IMR-90 (cell line): Measurements from ENCODE around the gene DAPK1. TPM values are rescaled to one million over a fixed set of nuclear protein-coding genes. Genes with fewer than 3 reads are reported as not detected.

Experiments used
- ATAC-seq: fragments of 200-7000 bp; cut with Tn5 transposase; 2 replicates; pipeline ENCODE4 v1.9.1; 2020; ENCODE audit warnings: low read depth, mild to moderate bottlenecking, moderate library complexity
- BruUV-seq: library from RNA; stranded (reverse); fragments of 400-500 nt; replicated peaks from 2 replicates; lab custom pipeline; 2021; lab: Mats Ljungman, UMichigan
- CTCF ChIA-PET: fragments of 300-600 bp; formaldehyde crosslinking; extraction: SDS; loops from one replicate; lab custom pipeline; 2021; ENCODE audit warnings: antibody characterized with exemption; lab: Yijun Ruan, JAX
- POLR2A ChIA-PET: fragments of 300-600 bp; sonication (Branson Sonifier 250); formaldehyde crosslinking; loops from one replicate; lab custom pipeline; 2022; ENCODE audit warnings: antibody characterized with exemption; ENCODE audit not compliant: unreplicated experiment; lab: Charles Lee
- DNase-seq: peaks from one replicate; pipeline ENCODE4 v3.0.0; 2013
- H2AFZ ChIP-seq: replicated peaks from 2 replicates; pipeline ENCODE3; 2013; ENCODE audit warnings: low read length, mild to moderate bottlenecking; ENCODE audit not compliant: poor library complexity
- H2AK5ac ChIP-seq: 2 replicates; pipeline ENCODE4 v1.6.1; 2013; ENCODE audit warnings: low read depth, low read length, inconsistent platforms
- H2AK9ac ChIP-seq: replicated peaks from 2 replicates; pipeline ENCODE3; 2013; ENCODE audit warnings: mild to moderate bottlenecking, low read depth, low read length, moderate library complexity; ENCODE audit not compliant: poor library complexity
- H2BK120ac ChIP-seq: 2 replicates; pipeline ENCODE4 v1.6.1; 2013; ENCODE audit warnings: low read depth, low read length, inconsistent platforms
- H2BK15ac ChIP-seq: 3 replicates; pipeline ENCODE4 v1.6.1; 2013; ENCODE audit warnings: low read depth, low read length, inconsistent platforms
- H2BK20ac ChIP-seq: 2 replicates; pipeline ENCODE4 v1.6.1; 2013; ENCODE audit warnings: low read depth, mild to moderate bottlenecking, inconsistent platforms, low read length, moderate library complexity
- H2BK5ac ChIP-seq: 2 replicates; pipeline ENCODE4 v1.6.1; 2013; ENCODE audit warnings: mild to moderate bottlenecking, low read depth, low read length, inconsistent platforms; ENCODE audit not compliant: poor library complexity, severe bottlenecking
- H3K14ac ChIP-seq: replicated peaks from 2 replicates; pipeline ENCODE4 v1.6.1; 2013; ENCODE audit warnings: low read depth, low read length, inconsistent platforms
- H3K18ac ChIP-seq: 2 replicates; pipeline ENCODE4 v1.6.1; 2013; ENCODE audit warnings: low read depth, low read length, control low read depth
- H3K23ac ChIP-seq: 2 replicates; pipeline ENCODE4 v1.6.1; 2013; ENCODE audit warnings: low read depth, low read length, inconsistent platforms
- H3K27ac ChIP-seq: 2 replicates; pipeline ENCODE4 v1.5.1; 2013; ENCODE audit warnings: mild to moderate bottlenecking, control low read depth, low read length; ENCODE audit not compliant: insufficient read depth
- H3K27me3 ChIP-seq: 2 replicates; pipeline ENCODE4 v1.6.1; 2013; ENCODE audit warnings: low read length; ENCODE audit not compliant: control insufficient read depth, insufficient read depth
- H3K36me3 ChIP-seq: 2 replicates; pipeline ENCODE4 v1.6.1; 2013; ENCODE audit warnings: low read length, mixed read lengths; ENCODE audit not compliant: control insufficient read depth, insufficient read depth
- H3K4ac ChIP-seq: 2 replicates; pipeline ENCODE4 v1.6.1; 2013; ENCODE audit warnings: low read depth, low read length, inconsistent platforms
- H3K4me1 ChIP-seq: 2 replicates; pipeline ENCODE4 v1.6.1; 2013; ENCODE audit warnings: low read length, mixed read lengths; ENCODE audit not compliant: control insufficient read depth, insufficient read depth
- H3K4me2 ChIP-seq: 2 replicates; pipeline ENCODE4 v1.6.1; 2013; ENCODE audit warnings: low read depth, mild to moderate bottlenecking, control low read depth, low read length, moderate library complexity
- H3K4me3 ChIP-seq: 2 replicates; pipeline ENCODE4 v1.5.1; 2013; ENCODE audit warnings: low read depth, mild to moderate bottlenecking, control low read depth, low read length, moderate library complexity; ENCODE audit not compliant: insufficient read depth
- H3K56ac ChIP-seq: 2 replicates; pipeline ENCODE4 v1.6.1; 2013; ENCODE audit warnings: low read length, inconsistent platforms; ENCODE audit not compliant: insufficient read depth; ENCODE audit errors: extremely low read depth
- H3K79me1 ChIP-seq, 2 experiments: 2 replicates each; pipeline ENCODE4 v1.6.1; 2013; ENCODE audit warnings: low read length in 2 of 2, inconsistent platforms in 1 of 2, low read depth in 1 of 2
- H3K9ac ChIP-seq: 2 replicates; pipeline ENCODE4 v1.6.1; 2013; ENCODE audit warnings: low read depth, low read length, control low read depth
- H3K9me1 ChIP-seq: 2 replicates; pipeline ENCODE4 v1.6.1; 2013; ENCODE audit warnings: low read length, inconsistent platforms; ENCODE audit not compliant: insufficient read depth
- H3K9me3 ChIP-seq: 2 replicates; pipeline ENCODE4 v1.6.1; 2013; ENCODE audit warnings: low read length; ENCODE audit not compliant: control insufficient read depth, insufficient read depth
- H4K20me1 ChIP-seq: 2 replicates; pipeline ENCODE4 v1.6.1; 2013; ENCODE audit warnings: low read length, inconsistent platforms; ENCODE audit not compliant: insufficient read depth
- H4K5ac ChIP-seq: 2 replicates; pipeline ENCODE4 v1.6.1; 2013; ENCODE audit warnings: mild to moderate bottlenecking, low read depth, low read length, control low read depth
- H4K8ac ChIP-seq, 2 experiments: 2 replicates each; pipeline ENCODE4 v1.6.1; 2013; ENCODE audit warnings: low read depth in 2 of 2, low read length in 2 of 2, control low read depth in 1 of 2, inconsistent platforms in 1 of 2
- H4K91ac ChIP-seq: 2 replicates; pipeline ENCODE4 v1.6.1; 2013; ENCODE audit warnings: low read depth, low read length, inconsistent platforms; ENCODE audit not compliant: insufficient read depth
- BHLHE40 ChIP-seq: fragments of 150-350 bp; IDR thresholded peaks from 2 replicates; pipeline ENCODE4 v1.6.1; 2016; ENCODE audit warnings: mild to moderate bottlenecking, low read depth, low read length
- CEBPB ChIP-seq: IDR thresholded peaks from 2 replicates; pipeline ENCODE4 v1.6.1; 2012; ENCODE audit warnings: low read depth, low read length, improper control_type of control experiment
- CHD1 ChIP-seq: IDR thresholded peaks from 2 replicates; pipeline ENCODE4 v1.6.1; 2012; ENCODE audit warnings: low read depth, low read length, improper control_type of control experiment
- FOS ChIP-seq: fragments of 150-350 bp; IDR thresholded peaks from 2 replicates; pipeline ENCODE4 v1.6.1; 2016; ENCODE audit warnings: low read depth, low read length
- MAFK ChIP-seq: IDR thresholded peaks from 2 replicates; pipeline ENCODE4 v1.6.1; 2012; ENCODE audit warnings: low read depth, low read length, improper control_type of control experiment
- MAZ ChIP-seq: IDR thresholded peaks from 2 replicates; pipeline ENCODE4 v1.6.1; 2012; ENCODE audit warnings: low read depth, mild to moderate bottlenecking, low read length, improper control_type of control experiment, moderate library complexity, borderline replicate concordance
- MXI1 ChIP-seq: IDR thresholded peaks from 2 replicates; pipeline ENCODE4 v1.6.1; 2012; ENCODE audit warnings: low read depth, mild to moderate bottlenecking, low read length, moderate library complexity, borderline replicate concordance
- NFE2L2 ChIP-seq: fragments of 150-350 bp; IDR thresholded peaks from 2 replicates; pipeline ENCODE4 v1.6.1; 2016; ENCODE audit warnings: low read depth, mild to moderate bottlenecking, low read length
- POLR2A ChIP-seq: IDR thresholded peaks from 2 replicates; pipeline ENCODE4 v1.6.1; 2012; ENCODE audit warnings: mild to moderate bottlenecking, low read depth, low read length
- RAD21 ChIP-seq: IDR thresholded peaks from 2 replicates; pipeline ENCODE4 v1.6.1; 2012; ENCODE audit warnings: low read length, improper control_type of control experiment
- RCOR1 ChIP-seq: IDR thresholded peaks from 2 replicates; pipeline ENCODE4 v1.6.1; 2012; ENCODE audit warnings: mild to moderate bottlenecking, low read length, improper control_type of control experiment; ENCODE audit not compliant: insufficient replicate concordance
- RFX5 ChIP-seq: IDR thresholded peaks from 2 replicates; pipeline ENCODE4 v1.8.0; 2012; ENCODE audit warnings: low read depth, mild to moderate bottlenecking, low read length, moderate library complexity
- SMC3 ChIP-seq: fragments of 150-350 bp; IDR thresholded peaks from 2 replicates; pipeline ENCODE4 v1.6.1; 2016; ENCODE audit warnings: low read depth, mild to moderate bottlenecking, antibody characterized with exemption, low read length, moderate library complexity
- dilution Hi-C: fragments of 300-500 bp; cut with HindIII; formaldehyde crosslinking; loops from one replicate; pipeline ENCODE4 v1.14.3; 2018; ENCODE audit warnings: low sequenced_read_pairs; ENCODE audit not compliant: unreplicated experiment
- in situ Hi-C: fragments of 300-500 bp; cut with MboI; formaldehyde crosslinking; loops from 3 replicates; pipeline ENCODE4 v1.14.3; 2019; ENCODE audit warnings: low sequenced_read_pairs, inconsistent platforms, mixed read lengths
- intact Hi-C: fragments of 100-400 bp; cut with micrococcal nuclease; formaldehyde crosslinking; loops from 2 replicates; pipeline ENCODE4 v1.10.0; 2022
- polyA plus RNA-seq, 3 experiments: library from polyadenylated mRNA; depleted of rRNA; stranded (reverse); fragments of >200 nt; gene quantifications; 2 replicates each; pipeline ENCODE4 v1.2.3, GENCODE V29; 2012; ENCODE audit warnings: low replicate concordance in 1 of 3
- total RNA-seq: library from RNA; depleted of rRNA; stranded (reverse); fragments of >200 nt; gene quantifications from 2 replicates; pipeline ENCODE4 v1.2.3, GENCODE V29; 2012
- TF ChIP-seq, protein P1 (sequence below): conservative IDR thresholded peaks from 2 replicates; pipeline ENCODE4 v1.5.1; 2012; ENCODE audit warnings: mild to moderate bottlenecking, low read depth, low read length, improper control_type of control experiment
- TF ChIP-seq, protein P2 (sequence below): fragments of 150-350 bp; IDR thresholded peaks from 2 replicates; pipeline ENCODE4 v1.6.1; 2016; ENCODE audit warnings: low read depth, mild to moderate bottlenecking, low read length, moderate library complexity, borderline replicate concordance
- TF ChIP-seq, protein P3 (sequence below): fragments of 150-350 bp; IDR thresholded peaks from 2 replicates; pipeline ENCODE4 v1.6.1; 2017; ENCODE audit warnings: mild to moderate bottlenecking, antibody characterized with exemption, low read length, low read depth

DAPK1 gene
- total and polyA plus RNA-seq, 2 of the 4 experiments (the other 2 are of a cell fraction): under 0.01 to 0.03 TPM

DNA sequence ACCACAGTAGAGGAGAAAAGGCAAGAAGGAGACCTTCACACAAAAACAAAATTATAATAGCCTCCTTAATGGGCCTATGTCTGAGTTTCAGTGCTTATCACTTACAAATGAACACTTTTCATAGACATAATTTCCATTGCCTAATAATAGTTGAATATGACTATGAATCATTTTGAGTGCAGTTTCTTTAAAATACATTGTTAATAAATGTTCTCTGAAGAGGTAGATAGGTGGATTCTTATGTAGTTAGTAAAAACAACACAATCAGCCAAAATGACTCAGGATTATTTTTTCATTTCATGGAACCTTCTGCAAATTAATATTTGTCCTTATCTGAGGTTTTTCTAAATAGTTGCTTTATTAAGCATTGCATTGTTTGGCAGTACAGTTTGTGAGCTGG, 45.6 kb downstream of the DAPK1 start:
- H2BK120ac ChIP-seq: no peak overlapping the region
- H3K18ac ChIP-seq: no peak overlapping the region
- intact Hi-C loops (no loop called here), in situ Hi-C loops (no loop called here), dilution Hi-C loops (no loop called here)
- H4K8ac ChIP-seq: no peak overlapping the region
- H3K4me2 ChIP-seq: no peak overlapping the region
- no peaks in the 10 kb centered on the region; the same call in 1 of the 2 replicates for H3K27me3 ChIP-seq
- no peak overlapping the region for H3K56ac ChIP-seq
- H3K14ac ChIP-seq: no peak overlapping the region
- H4K91ac ChIP-seq: no peak overlapping the region
- H3K9me3 ChIP-seq: no peaks in the 10 kb centered on the region
- H3K4me1 ChIP-seq: no peaks in the 10 kb centered on the region
- no peaks in the 10 kb centered on the region for H4K20me1 ChIP-seq
- H3K4me3 ChIP-seq: no peak overlapping the region
- no peak overlapping the region for H2AFZ ChIP-seq
- H2AK5ac ChIP-seq: no peak overlapping the region
- no peak overlapping the region for H3K4ac ChIP-seq
- H2BK15ac ChIP-seq: no peak overlapping the region
- no peak overlapping the region for H2BK5ac ChIP-seq
- no peaks in the 10 kb centered on the region for H3K9me1 ChIP-seq
- DNase-seq: no peak
- TF ChIP-seq BHLHE40: no peak
- TF ChIP-seq FOS: no peak
- TF ChIP-seq RCOR1: no peak
- TF ChIP-seq RAD21: no peak
- no peak for TF ChIP-seq CHD1
- TF ChIP-seq, protein P1, sequence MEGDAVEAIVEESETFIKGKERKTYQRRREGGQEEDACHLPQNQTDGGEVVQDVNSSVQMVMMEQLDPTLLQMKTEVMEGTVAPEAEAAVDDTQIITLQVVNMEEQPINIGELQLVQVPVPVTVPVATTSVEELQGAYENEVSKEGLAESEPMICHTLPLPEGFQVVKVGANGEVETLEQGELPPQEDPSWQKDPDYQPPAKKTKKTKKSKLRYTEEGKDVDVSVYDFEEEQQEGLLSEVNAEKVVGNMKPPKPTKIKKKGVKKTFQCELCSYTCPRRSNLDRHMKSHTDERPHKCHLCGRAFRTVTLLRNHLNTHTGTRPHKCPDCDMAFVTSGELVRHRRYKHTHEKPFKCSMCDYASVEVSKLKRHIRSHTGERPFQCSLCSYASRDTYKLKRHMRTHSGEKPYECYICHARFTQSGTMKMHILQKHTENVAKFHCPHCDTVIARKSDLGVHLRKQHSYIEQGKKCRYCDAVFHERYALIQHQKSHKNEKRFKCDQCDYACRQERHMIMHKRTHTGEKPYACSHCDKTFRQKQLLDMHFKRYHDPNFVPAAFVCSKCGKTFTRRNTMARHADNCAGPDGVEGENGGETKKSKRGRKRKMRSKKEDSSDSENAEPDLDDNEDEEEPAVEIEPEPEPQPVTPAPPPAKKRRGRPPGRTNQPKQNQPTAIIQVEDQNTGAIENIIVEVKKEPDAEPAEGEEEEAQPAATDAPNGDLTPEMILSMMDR: no peak
- TF ChIP-seq MAZ: no peak
- TF ChIP-seq NFE2L2: no peak
- no peak for TF ChIP-seq POLR2A
- TF ChIP-seq, protein P2, sequence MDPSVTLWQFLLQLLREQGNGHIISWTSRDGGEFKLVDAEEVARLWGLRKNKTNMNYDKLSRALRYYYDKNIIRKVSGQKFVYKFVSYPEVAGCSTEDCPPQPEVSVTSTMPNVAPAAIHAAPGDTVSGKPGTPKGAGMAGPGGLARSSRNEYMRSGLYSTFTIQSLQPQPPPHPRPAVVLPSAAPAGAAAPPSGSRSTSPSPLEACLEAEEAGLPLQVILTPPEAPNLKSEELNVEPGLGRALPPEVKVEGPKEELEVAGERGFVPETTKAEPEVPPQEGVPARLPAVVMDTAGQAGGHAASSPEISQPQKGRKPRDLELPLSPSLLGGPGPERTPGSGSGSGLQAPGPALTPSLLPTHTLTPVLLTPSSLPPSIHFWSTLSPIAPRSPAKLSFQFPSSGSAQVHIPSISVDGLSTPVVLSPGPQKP: no peak
- TF ChIP-seq MAFK: no peak
- TF ChIP-seq, protein P3, sequence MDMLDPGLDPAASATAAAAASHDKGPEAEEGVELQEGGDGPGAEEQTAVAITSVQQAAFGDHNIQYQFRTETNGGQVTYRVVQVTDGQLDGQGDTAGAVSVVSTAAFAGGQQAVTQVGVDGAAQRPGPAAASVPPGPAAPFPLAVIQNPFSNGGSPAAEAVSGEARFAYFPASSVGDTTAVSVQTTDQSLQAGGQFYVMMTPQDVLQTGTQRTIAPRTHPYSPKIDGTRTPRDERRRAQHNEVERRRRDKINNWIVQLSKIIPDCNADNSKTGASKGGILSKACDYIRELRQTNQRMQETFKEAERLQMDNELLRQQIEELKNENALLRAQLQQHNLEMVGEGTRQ: no peak
- TF ChIP-seq MXI1: no peak
- TF ChIP-seq CEBPB: no peak
- TF ChIP-seq SMC3: no peak
- TF ChIP-seq RFX5: no peak
- ATAC-seq: no peak
- no peak overlapping the region for H3K27ac ChIP-seq
- H2BK20ac ChIP-seq: no peak overlapping the region
- H3K23ac ChIP-seq: no peak overlapping the region
- POLR2A ChIA-PET: no interaction called here
- no peak overlapping the region for H3K9ac ChIP-seq
- no peaks in the 10 kb centered on the region for H3K79me1 ChIP-seq
- H3K36me3 ChIP-seq: no peaks in the 10 kb centered on the region
- no TSS peak for BruUV-seq
- H2AK9ac ChIP-seq: no peak overlapping the region
- no peak overlapping the region for H4K5ac ChIP-seq
- CTCF ChIA-PET: no interaction called here
